Thyroid gland (tissue), 4 donors: ENCODE measurements around the gene SYNM. TPM values are rescaled to one million over a fixed set of nuclear protein-coding genes. Genes with fewer than 3 reads are reported as not detected.

Experiments used
- DNase-seq, 2 donors: peaks; one replicate each; pipeline ENCODE4 v3.0.0-alpha.2; 2019
- H3K27ac ChIP-seq, 3 donors: fragments of 200-600 bp; sonication (generic); 1 replicate in 2 of 3; 2 replicates in 1 of 3; pipeline ENCODE4 v1.5.1; 2016 to 2019; ENCODE audit warnings: mild to moderate bottlenecking in 1 of 3, moderate library complexity in 1 of 3
- H3K27me3 ChIP-seq: fragments of 200-600 bp; sonication (generic); one replicate; pipeline ENCODE4 v1.5.1; 2019
- H3K36me3 ChIP-seq, 2 donors: fragments of 200-600 bp; sonication (generic); one replicate each; pipeline ENCODE4 v1.5.1; 2016 to 2019
- H3K4me1 ChIP-seq, 2 donors: fragments of 200-600 bp; sonication (generic); one replicate each; pipeline ENCODE4 v1.5.1; 2017 to 2019
- H3K4me3 ChIP-seq, 3 donors: fragments of 200-600 bp; sonication (generic); replicated peaks in 1 of 3; 1 replicate in 2 of 3; 2 replicates in 1 of 3; pipeline ENCODE4 v1.5.1; 2016; ENCODE audit warnings: mild to moderate bottlenecking in 1 of 3
- H3K9me3 ChIP-seq: fragments of 200-600 bp; sonication (generic); one replicate; pipeline ENCODE4 v1.5.1; 2017
- CTCF ChIP-seq, 6 experiments: fragments of 200-600 bp in 3 of 6; fragments of 450-650 bp in 3 of 6; sonication (generic) in 3 of 6; IDR thresholded peaks; one replicate each; pipeline ENCODE4 v1.5.1; 2016 to 2019; ENCODE audit warnings: antibody characterized with exemption in 6 of 6, mild to moderate bottlenecking in 2 of 6, inconsistent platforms in 1 of 6, moderate library complexity in 1 of 6
- POLR2A ChIP-seq, 2 donors: fragments of 450-650 bp; IDR thresholded peaks; one replicate each; pipeline ENCODE4 v1.6.1; 2017; ENCODE audit warnings: antibody characterized with exemption in 2 of 2, mild to moderate bottlenecking in 2 of 2, moderate library complexity in 1 of 2
- WGBS, 2 donors: methylation state at CpG; one replicate each; pipeline ENCODE4 v1.1.5; 2017; 5-methylcytosine and 5-hydroxymethylcytosine counted together
- intact Hi-C: fragments of 100-400 bp; cut with DNase I; formaldehyde crosslinking; loops from one replicate; pipeline ENCODE4 v1.15.1; 2023
- total RNA-seq, 4 donors: library from RNA; depleted of rRNA; stranded (reverse); fragments of >200 nt; gene quantifications; one replicate each; pipeline ENCODE4 v1.2.3, GENCODE V29; 2016

Gene SYNM
- total RNA-seq, 4 donors from 2014 or later: 14.8 to 24.8 (median 21.5) TPM

GRCh38 chr15:99126930-99127329 lies 22.1 kb downstream of the SYNM start:
- Histone ChIP-seq H3K27me3 (no peaks in the 10 kb centered on the region), H3K4me1 (peaks cover 17 to 35% of the 10 kb centered on the region in 2 donors), H3K27ac (no peak overlapping the region), H3K4me3 (no peak overlapping the region), H3K9me3 (no peaks in the 10 kb centered on the region), H3K36me3 (peaks cover 0 to 5% of the 10 kb centered on the region in 2 donors)
- DNase-seq: no peak
- intact Hi-C loops: no loop called here
- WGBS, 2 donors: 95 to 100% methylated on average over 3 of the region's 3 CpGs
- TF ChIP-seq CTCF (IDR thresholded peaks at IDR 0.05): no peak
- TF ChIP-seq POLR2A (IDR thresholded peaks at IDR 0.05): no peak

DNA sequence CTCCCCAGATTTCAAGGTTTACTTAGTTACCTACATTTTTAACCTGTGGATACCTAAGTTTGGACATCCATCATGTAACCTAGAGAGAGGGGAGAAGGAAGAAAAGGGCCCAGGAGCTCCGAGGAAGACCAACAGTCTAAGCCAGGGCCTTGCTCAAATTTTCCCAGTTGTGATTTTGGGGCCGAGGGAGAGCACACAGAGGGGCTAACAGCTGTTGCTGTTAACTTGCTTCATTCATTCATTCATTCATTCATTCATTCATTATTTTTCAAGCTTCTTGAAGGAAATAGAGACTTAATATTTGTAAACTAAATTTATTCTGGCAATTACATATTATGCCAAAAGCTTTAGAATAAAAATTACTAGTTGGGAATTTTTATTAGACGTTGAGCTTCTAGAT lies 22.9 kb downstream of the SYNM start:
- DNase-seq: no peak
- H3K4me1 ChIP-seq: peaks cover 17 to 35% of the 10 kb centered on the region in 2 donors

DNA sequence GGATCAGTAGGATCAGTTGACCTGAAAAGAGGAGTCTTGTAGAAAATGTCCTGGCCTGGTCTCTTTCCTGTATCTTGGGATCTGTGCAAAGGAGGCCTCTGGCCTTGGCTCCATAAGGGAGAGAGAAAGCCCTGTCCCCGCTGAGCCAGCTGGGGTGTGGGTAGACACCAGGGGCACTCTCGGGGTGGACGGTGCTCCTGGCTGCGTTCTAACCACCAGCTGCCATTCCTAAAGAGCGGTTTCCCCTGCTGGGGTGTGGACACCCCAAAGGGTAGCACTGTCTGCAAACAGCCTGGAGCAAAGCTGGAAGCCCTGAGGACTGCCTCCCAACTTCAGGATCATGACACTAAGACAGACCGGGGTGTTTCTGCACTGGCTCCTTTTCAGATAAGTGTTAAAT lies 23.5 kb downstream of the SYNM start:
- no peak overlapping the region for H3K4me3 ChIP-seq
- intact Hi-C loops: no loop called here
- H3K36me3 ChIP-seq: peaks cover 0 to 5% of the 10 kb centered on the region in 2 donors
- H3K27ac ChIP-seq: no peak overlapping the region
- 89 to 91% methylated on average over 5 to 6 of the region's 6 CpGs for WGBS, 2 donors
- no peak for DNase-seq
- TF ChIP-seq CTCF (IDR thresholded peaks at IDR 0.05) (no peak), POLR2A (IDR thresholded peaks at IDR 0.05) (no peak)
- H3K4me1 ChIP-seq: peaks cover 12 to 30% of the 10 kb centered on the region in 2 donors
- H3K27me3 ChIP-seq: no peaks in the 10 kb centered on the region
- no peaks in the 10 kb centered on the region for H3K9me3 ChIP-seq

More for the DNA sequence above, 22.9 kb downstream of the SYNM start:
- 94 to 95% methylated on average over 3 of the region's 3 CpGs for WGBS, 2 donors
- Histone ChIP-seq H3K27ac (no peak overlapping the region), H3K9me3 (no peaks in the 10 kb centered on the region), H3K4me3 (no peak overlapping the region), H3K36me3 (peaks cover 0 to 5% of the 10 kb centered on the region in 2 donors), H3K27me3 (no peaks in the 10 kb centered on the region)
- no peak for TF ChIP-seq POLR2A (IDR thresholded peaks at IDR 0.05)
- TF ChIP-seq CTCF (IDR thresholded peaks at IDR 0.05): no peak
- intact Hi-C loops: no loop called here

GRCh38 chr15:99129644-99130043 lies 24.8 kb downstream of the SYNM start:
- Histone ChIP-seq H3K27me3 (no peaks in the 10 kb centered on the region), H3K4me3 (no peak overlapping the region), H3K27ac (peak overlapping the region in 1 of 3 donors; percentile 10), H3K36me3 (peaks cover 0 to 5% of the 10 kb centered on the region in 2 donors), H3K9me3 (no peaks in the 10 kb centered on the region), H3K4me1 (peaks cover 1 to 17% of the 10 kb centered on the region in 2 donors)
- DNase-seq: no peak
- WGBS, 2 donors: 82 to 83% methylated on average over 16 of the region's 16 CpGs
- intact Hi-C loops: no loop called here
- TF ChIP-seq CTCF (IDR thresholded peaks at IDR 0.05) (no peak), POLR2A (IDR thresholded peaks at IDR 0.05) (no peak)

DNA sequence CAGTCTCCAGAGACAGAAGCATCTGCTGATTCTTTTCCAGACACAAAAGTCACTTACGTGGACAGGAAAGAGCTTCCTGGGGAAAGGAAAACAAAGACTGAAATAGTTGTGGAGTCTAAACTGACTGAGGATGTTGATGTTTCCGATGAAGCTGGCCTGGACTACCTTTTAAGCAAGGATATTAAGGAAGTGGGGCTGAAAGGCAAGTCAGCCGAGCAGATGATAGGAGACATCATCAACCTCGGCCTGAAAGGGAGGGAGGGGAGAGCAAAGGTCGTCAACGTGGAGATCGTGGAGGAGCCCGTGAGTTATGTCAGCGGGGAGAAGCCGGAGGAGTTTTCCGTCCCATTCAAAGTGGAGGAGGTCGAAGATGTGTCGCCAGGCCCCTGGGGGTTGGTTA lies 25.4 kb downstream of the SYNM start:
- peaks cover 0 to 5% of the 10 kb centered on the region in 2 donors for H3K36me3 ChIP-seq
- no peaks in the 10 kb centered on the region for H3K27me3 ChIP-seq
- intact Hi-C loops: no loop called here
- no peaks in the 10 kb centered on the region for H3K9me3 ChIP-seq
- no peak for DNase-seq
- WGBS, 2 donors: 73 to 82% methylated on average over 13 of the region's 13 CpGs
- H3K4me3 ChIP-seq: no peak overlapping the region
- no peak for TF ChIP-seq POLR2A (IDR thresholded peaks at IDR 0.05)
- TF ChIP-seq CTCF (IDR thresholded peaks at IDR 0.05): no peak
- H3K27ac ChIP-seq: peak overlapping the region in 1 of 3 donors; percentile 10
- H3K4me1 ChIP-seq: peaks cover 6 to 15% of the 10 kb centered on the region in 2 donors
